PFSK-1 (cell line): ENCODE data around the gene NCKAP1.

Experiments
- FOXP2 ChIP-seq: optimal IDR thresholded peaks from 2 replicates; pipeline ENCODE3; 2011; ENCODE audit warnings: borderline replicate concordance, control low read depth, inconsistent platforms; ENCODE audit not compliant: insufficient read depth; ENCODE audit errors: extremely low read length, extremely low read depth
- POLR2AphosphoS5 ChIP-seq: IDR thresholded peaks from 2 replicates; pipeline ENCODE4 v1.6.1; 2012; ENCODE audit warnings: low read depth, mild to moderate bottlenecking, control low read depth, low read length, moderate library complexity
- REST ChIP-seq, 2 experiments: IDR thresholded peaks; 2 replicates each; pipeline versions ENCODE4 v1.6.1 to v1.8.0; 2011 to 2012; ENCODE audit warnings: low read depth in 2 of 2, low read length in 2 of 2, control low read depth in 1 of 2, inconsistent platforms in 1 of 2, mild to moderate bottlenecking in 1 of 2, moderate library complexity in 1 of 2; ENCODE audit not compliant: insufficient read depth in 1 of 2
- SIN3A ChIP-seq: IDR thresholded peaks from 2 replicates; pipeline ENCODE4 v1.6.1; 2012; ENCODE audit warnings: mild to moderate bottlenecking, low read length, moderate library complexity, borderline replicate concordance; ENCODE audit not compliant: insufficient read depth
- TAF1 ChIP-seq: IDR thresholded peaks from 2 replicates; pipeline ENCODE4 v1.6.1; 2012; ENCODE audit warnings: low read length, control low read depth, borderline replicate concordance; ENCODE audit not compliant: insufficient read depth

NCKAP1 gene

GRCh38 chr2:183029219-183029618 lies 9.0 kb downstream of the NCKAP1 start:
- TF ChIP-seq TAF1 (no peak), POLR2AphosphoS5 (no peak)

GRCh38 chr2:183028108-183028507 lies 10.1 kb downstream of the NCKAP1 start:
- TF ChIP-seq FOXP2 (no peak), SIN3A (no peak), TAF1 (no peak), POLR2AphosphoS5 (no peak), REST (IDR thresholded peaks at IDR 0.05; ENCODE audit: insufficient read depth in 1 of 2, low read depth in 2 of 2, low read length in 2 of 2) (no peak)

GRCh38 chr2:183027443-183027842 lies 10.8 kb downstream of the NCKAP1 start:
- TF ChIP-seq POLR2AphosphoS5 (no peak), SIN3A (no peak), REST (IDR thresholded peaks at IDR 0.05; ENCODE audit: insufficient read depth in 1 of 2, low read depth in 2 of 2, low read length in 2 of 2) (no peak), FOXP2 (no peak), TAF1 (no peak)

- no peak for TF ChIP-seq REST (IDR thresholded peaks at IDR 0.05; ENCODE audit: insufficient read depth in 1 of 2, low read depth in 2 of 2, low read length in 2 of 2)
- TF ChIP-seq FOXP2: no peak
- TF ChIP-seq POLR2AphosphoS5: no peak
- TF ChIP-seq SIN3A: no peak
- no peak for TF ChIP-seq TAF1
These were observed 11.8 kb downstream of the NCKAP1 start for GRCh38 chr2:183026424-183026823.

- no peak for TF ChIP-seq POLR2AphosphoS5
- TF ChIP-seq TAF1: no peak
- no peak for TF ChIP-seq REST (IDR thresholded peaks at IDR 0.05; ENCODE audit: insufficient read depth in 1 of 2, low read depth in 2 of 2, low read length in 2 of 2)
- no peak for TF ChIP-seq FOXP2
- no peak for TF ChIP-seq SIN3A
These were observed 12.3 kb downstream of the NCKAP1 start for GRCh38 chr2:183025993-183026392.
